Osteocyte (in vitro differentiated cells): ENCODE measurements around the gene THY1. TPM values are rescaled to one million over a fixed set of nuclear protein-coding genes. Genes with fewer than 3 reads are reported as not detected.

Experiments used
- DNase-seq: peaks from one replicate; pipeline ENCODE4 v3.0.0; 2021; ENCODE audit warnings: mixed read lengths; ENCODE audit not compliant: unreplicated experiment; ENCODE audit errors: extremely low spot score
- H3K27ac Mint-ChIP-seq: one replicate; pipeline ENCODE4 v1.8.0; 2021; ENCODE audit warnings: mild to moderate bottlenecking, mixed read lengths; ENCODE audit not compliant: unreplicated experiment
- H3K27me3 Mint-ChIP-seq: one replicate; pipeline ENCODE4 v1.8.0; 2021; ENCODE audit warnings: mixed read lengths; ENCODE audit not compliant: unreplicated experiment
- H3K36me3 Mint-ChIP-seq: one replicate; pipeline ENCODE4 v1.8.0; 2021; ENCODE audit warnings: mixed read lengths; ENCODE audit not compliant: unreplicated experiment
- H3K4me1 Mint-ChIP-seq: one replicate; pipeline ENCODE4 v1.8.0; 2021; ENCODE audit warnings: mixed read lengths; ENCODE audit not compliant: unreplicated experiment
- H3K4me3 Mint-ChIP-seq: one replicate; pipeline ENCODE4 v1.8.0; 2021; ENCODE audit warnings: mild to moderate bottlenecking, moderate library complexity, mixed read lengths; ENCODE audit not compliant: unreplicated experiment
- H3K9me3 Mint-ChIP-seq: one replicate; pipeline ENCODE4 v1.8.0; 2021; ENCODE audit warnings: mixed read lengths; ENCODE audit not compliant: unreplicated experiment
- total RNA-seq: library from RNA; stranded (reverse); gene quantifications from 2 replicates; pipeline ENCODE4 v1.2.1, GENCODE V29; 2021
- TF ChIP-seq, protein P1 (sequence below): fragments of 200-600 bp; sonication (generic); IDR thresholded peaks from 2 replicates; pipeline ENCODE4 v1.5.0; 2021; ENCODE audit warnings: antibody characterized with exemption, mild to moderate bottlenecking, moderate library complexity

Gene THY1
- total RNA-seq, 1 donor from 2014 or later = 14.0 TPM

DNA sequence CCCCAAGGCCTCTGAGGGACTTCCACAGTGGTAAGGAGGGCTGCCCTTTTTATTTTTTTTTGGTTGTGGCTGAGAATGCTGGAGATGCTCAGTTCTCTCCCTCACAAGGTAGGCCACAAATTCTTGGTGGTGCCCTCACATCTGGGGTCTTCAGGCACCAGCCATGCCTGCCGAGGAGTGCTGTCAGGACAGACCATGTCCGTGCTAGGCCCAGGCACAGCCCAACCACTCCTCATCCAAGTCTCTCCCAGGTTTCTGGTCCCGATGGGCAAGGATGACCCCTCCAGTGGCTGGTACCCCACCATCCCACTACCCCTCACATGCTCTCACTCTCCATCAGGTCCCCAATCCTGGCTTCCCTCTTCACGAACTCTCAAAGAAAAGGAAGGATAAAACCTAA, 4.2 kb downstream of the THY1 start:
- H3K27me3 Mint-ChIP-seq = peaks cover 9% of the 10 kb centered on the region
- no peak overlapping the region for H3K27ac Mint-ChIP-seq
- peaks cover 32% of the 10 kb centered on the region for H3K4me1 Mint-ChIP-seq
- no peaks in the 10 kb centered on the region for H3K36me3 Mint-ChIP-seq
- TF ChIP-seq, protein P1, sequence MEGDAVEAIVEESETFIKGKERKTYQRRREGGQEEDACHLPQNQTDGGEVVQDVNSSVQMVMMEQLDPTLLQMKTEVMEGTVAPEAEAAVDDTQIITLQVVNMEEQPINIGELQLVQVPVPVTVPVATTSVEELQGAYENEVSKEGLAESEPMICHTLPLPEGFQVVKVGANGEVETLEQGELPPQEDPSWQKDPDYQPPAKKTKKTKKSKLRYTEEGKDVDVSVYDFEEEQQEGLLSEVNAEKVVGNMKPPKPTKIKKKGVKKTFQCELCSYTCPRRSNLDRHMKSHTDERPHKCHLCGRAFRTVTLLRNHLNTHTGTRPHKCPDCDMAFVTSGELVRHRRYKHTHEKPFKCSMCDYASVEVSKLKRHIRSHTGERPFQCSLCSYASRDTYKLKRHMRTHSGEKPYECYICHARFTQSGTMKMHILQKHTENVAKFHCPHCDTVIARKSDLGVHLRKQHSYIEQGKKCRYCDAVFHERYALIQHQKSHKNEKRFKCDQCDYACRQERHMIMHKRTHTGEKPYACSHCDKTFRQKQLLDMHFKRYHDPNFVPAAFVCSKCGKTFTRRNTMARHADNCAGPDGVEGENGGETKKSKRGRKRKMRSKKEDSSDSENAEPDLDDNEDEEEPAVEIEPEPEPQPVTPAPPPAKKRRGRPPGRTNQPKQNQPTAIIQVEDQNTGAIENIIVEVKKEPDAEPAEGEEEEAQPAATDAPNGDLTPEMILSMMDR = no peak
- peak; percentile 53 for DNase-seq
- peaks cover 5% of the 10 kb centered on the region for H3K9me3 Mint-ChIP-seq
- H3K4me3 Mint-ChIP-seq = no peak overlapping the region

DNA sequence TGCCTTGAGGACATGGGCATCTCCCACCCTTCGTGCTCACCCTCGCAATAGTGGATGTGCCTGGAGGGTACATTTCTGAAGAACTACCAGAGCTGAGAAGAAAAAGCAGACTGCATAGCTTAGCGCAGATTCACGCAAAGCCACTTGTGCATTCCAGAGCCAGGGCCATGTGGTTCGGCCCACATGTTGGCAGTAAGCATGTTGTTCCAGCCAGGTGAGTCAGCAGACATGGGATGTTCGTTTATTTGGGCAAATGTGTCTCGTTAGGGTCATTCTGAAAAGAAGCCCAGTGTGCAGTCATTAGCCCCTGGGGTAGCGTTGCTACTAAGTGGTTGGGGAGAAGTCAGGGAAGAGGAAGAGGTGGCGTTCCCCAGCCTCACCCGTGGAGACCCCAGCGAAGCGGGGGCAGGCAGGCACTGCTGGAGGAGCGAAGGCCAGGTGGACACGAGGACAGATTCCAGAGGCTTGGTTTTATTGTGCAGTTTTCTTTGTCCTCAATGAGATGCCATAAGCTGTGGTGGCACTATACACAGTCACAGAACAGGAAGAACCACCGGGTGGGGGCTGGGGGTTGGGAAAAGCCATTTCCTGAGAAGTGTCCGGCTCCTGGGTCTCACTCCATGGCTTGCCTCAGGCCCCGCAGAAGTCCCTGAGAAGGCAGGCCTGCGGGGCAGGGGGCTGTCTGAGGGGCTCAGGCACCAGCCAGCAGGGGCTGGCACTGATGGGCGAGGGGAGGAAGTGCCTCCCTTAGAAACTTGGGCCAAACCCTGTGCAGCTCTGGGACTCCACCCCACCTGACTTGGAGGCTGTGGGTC, 5.0 kb downstream of the THY1 start:
- peaks cover 9% of the 10 kb centered on the region for H3K27me3 Mint-ChIP-seq

DNA sequence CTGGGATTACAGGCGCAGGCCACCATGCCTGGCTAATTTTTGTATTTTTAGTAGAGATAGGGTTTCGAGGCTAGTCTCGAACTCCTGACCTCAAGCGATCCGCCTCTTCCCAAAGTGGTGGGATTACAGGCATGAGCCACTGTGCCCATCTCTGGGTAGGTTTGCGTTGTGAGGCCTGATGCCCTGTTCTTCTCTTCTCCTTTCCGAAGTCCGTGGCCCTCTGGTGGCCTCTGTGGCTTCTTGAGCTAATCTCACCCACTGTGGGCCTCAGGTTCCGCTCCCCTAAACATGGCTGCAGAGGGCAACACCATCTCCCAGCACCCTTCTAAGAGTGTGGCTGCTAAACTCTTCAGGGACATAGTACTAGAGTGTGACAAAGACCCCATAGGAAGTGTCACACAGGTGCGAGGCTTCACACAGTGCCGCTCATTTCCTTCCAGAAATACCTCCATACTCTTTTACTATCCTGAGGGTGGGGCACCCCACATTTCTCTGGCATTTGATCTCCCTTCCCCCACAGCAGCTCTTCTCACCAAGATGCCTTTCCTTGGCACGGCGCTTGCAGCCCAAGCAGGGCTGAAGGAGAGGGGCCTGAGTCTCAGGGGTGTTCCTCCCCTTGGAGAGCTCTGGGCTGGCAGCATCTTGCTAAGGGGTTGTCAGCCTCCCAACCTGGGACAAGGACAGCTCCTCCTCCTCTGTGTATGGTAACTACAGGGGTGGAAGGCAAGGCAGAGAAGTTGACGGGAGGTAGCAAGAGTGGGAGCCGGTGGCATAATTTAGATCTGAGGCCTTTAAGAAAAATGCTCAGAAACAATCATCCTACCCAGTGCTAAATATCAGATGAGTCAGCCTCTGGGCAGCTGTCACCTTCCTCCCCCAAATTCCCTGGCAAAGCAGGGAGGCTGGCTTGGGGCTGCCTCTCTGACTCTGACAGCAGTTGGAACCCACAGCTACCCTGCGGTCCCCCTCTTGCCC, 6.1 kb downstream of the THY1 start:
- H3K4me3 Mint-ChIP-seq = no peak overlapping the region
- H3K36me3 Mint-ChIP-seq = no peaks in the 10 kb centered on the region
- DNase-seq = peak; percentile 71
- TF ChIP-seq, protein P1 = no peak
- H3K9me3 Mint-ChIP-seq = peaks cover 5% of the 10 kb centered on the region
- H3K27me3 Mint-ChIP-seq = peaks cover 7% of the 10 kb centered on the region
- no peak overlapping the region for H3K27ac Mint-ChIP-seq
- H3K4me1 Mint-ChIP-seq = peaks cover 23% of the 10 kb centered on the region

More for the DNA sequence above, 5.0 kb downstream of the THY1 start:
- Mint-ChIP-seq H3K4me1 (peaks cover 32% of the 10 kb centered on the region), H3K9me3 (peaks cover 5% of the 10 kb centered on the region), H3K27ac (peak overlapping the region; percentile 8), H3K36me3 (no peaks in the 10 kb centered on the region), H3K4me3 (no peak overlapping the region)
- peak; percentile 81 for DNase-seq
- TF ChIP-seq, protein P1 = no peak

DNA sequence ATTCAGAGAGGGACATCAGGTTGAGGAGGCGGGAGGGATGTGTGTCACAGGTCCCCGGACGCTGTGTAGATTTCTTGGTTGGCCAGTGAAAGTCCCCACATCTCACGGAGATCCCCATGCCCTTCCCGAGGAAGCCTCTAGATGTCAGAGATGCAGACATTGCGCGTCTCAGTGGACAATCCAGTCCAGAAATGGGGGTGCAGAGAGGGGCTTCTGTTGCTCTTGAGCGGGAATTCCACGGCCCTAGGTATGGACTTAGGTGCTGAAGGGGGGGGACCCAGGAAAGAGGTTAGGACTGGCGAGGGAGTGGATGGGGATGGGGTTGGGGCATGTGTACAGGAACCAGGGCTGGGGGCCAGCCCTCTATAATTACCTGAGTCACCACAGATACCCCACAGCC, 7.0 kb downstream of the THY1 start:
- DNase-seq = peak; percentile 77
- no peak overlapping the region for H3K27ac Mint-ChIP-seq
- TF ChIP-seq, protein P1 = no peak
- H3K36me3 Mint-ChIP-seq = no peaks in the 10 kb centered on the region
- H3K4me1 Mint-ChIP-seq = peaks cover 15% of the 10 kb centered on the region
- peaks cover 5% of the 10 kb centered on the region for H3K9me3 Mint-ChIP-seq
- H3K4me3 Mint-ChIP-seq = no peak overlapping the region
- peaks cover 5% of the 10 kb centered on the region for H3K27me3 Mint-ChIP-seq

DNA sequence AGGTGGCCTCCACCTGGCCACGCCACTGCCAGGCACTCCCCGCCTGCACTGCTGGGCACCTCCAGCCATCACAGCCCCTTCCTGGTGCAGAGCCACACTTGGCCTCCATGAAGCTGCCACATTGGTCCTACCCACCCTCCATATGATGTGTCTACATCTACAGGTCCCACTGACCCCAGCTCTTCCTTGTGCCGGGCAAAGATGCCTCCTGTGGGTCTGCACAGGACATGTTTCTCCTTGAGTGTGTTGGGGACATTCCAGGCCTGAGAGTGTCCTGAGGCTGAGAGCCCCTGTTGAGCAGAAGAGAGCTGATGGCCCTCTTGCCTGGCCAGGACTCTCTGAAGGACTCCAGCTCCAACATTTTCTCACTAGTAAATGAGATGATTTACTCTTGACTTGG, 7.5 kb downstream of the THY1 start:
- Mint-ChIP-seq H3K9me3 (peaks cover 5% of the 10 kb centered on the region), H3K27me3 (peaks cover 5% of the 10 kb centered on the region), H3K4me3 (no peak overlapping the region), H3K4me1 (peaks cover 15% of the 10 kb centered on the region), H3K36me3 (no peaks in the 10 kb centered on the region), H3K27ac (no peak overlapping the region)
- DNase-seq = peak; percentile 65
- TF ChIP-seq, protein P1 = no peak
